AG10803 (cell line): ENCODE data around the gene PGBD1.
A peak's percentile ranks its signal among the peaks of the same experiment; 100 is the strongest.

Experiments used
- DNase-seq: peaks from one replicate; pipeline ENCODE4 v3.0.0; 2010; ENCODE audit warnings: low read depth
- H3K4me3 ChIP-seq: 2 replicates; pipeline ENCODE4 v1.5.1; 2011; ENCODE audit warnings: mild to moderate bottlenecking, low read length, control low read depth
- CTCF ChIP-seq: conservative IDR thresholded peaks from 2 replicates; pipeline ENCODE4 v1.5.1; 2011; ENCODE audit warnings: mild to moderate bottlenecking, low read length, control low read depth, inconsistent platforms

PGBD1 gene, protein sequence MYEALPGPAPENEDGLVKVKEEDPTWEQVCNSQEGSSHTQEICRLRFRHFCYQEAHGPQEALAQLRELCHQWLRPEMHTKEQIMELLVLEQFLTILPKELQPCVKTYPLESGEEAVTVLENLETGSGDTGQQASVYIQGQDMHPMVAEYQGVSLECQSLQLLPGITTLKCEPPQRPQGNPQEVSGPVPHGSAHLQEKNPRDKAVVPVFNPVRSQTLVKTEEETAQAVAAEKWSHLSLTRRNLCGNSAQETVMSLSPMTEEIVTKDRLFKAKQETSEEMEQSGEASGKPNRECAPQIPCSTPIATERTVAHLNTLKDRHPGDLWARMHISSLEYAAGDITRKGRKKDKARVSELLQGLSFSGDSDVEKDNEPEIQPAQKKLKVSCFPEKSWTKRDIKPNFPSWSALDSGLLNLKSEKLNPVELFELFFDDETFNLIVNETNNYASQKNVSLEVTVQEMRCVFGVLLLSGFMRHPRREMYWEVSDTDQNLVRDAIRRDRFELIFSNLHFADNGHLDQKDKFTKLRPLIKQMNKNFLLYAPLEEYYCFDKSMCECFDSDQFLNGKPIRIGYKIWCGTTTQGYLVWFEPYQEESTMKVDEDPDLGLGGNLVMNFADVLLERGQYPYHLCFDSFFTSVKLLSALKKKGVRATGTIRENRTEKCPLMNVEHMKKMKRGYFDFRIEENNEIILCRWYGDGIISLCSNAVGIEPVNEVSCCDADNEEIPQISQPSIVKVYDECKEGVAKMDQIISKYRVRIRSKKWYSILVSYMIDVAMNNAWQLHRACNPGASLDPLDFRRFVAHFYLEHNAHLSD

DNA sequence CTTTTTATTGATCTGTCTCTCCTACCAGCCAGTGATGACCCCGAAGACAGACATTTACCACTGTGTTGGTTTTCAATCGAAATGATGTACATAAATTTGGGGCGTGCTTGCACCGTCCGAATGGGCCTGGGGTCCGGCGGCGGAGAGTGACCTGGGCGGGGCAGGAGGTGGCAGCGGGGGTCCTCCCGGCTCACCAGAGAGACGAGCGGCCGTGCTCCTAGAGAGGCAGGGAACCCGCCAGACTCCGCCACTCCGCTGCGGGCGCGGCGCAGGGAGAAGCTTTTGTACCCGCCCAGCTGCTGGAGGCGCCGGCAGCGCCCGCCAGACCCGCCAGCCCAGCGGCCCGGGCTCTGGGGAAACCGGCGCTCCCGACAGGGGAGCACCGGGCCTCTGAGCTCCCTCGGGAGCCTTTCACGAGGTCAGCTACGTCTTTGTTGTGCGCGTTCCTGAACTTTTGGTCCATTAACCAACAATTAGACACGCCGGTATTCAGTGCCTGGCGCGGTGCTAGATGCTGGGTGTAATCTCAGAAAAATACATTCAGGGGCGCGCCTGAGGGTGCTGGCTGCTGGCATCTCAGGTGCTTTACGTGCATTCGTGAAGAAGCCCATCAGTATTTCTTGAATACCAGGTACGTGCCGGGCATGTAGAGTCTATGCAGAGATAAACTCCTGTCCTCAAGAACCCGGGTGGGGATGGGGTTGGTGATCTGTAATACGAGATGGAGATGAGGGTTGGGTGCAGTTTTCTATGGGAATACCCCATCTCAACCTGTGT lies at the start of gene PGBD1:
Gene PGBD1, plus strand, starts transcription at position 285 of the 777 bp plus-strand sequence. CDS start 2,242 bp downstream, outside the sequence.
- peak within 1 kb of the TSS; percentile 65 for H3K4me3 ChIP-seq
- peak; percentile 80 for DNase-seq
- no peak for TF ChIP-seq CTCF

DNA sequence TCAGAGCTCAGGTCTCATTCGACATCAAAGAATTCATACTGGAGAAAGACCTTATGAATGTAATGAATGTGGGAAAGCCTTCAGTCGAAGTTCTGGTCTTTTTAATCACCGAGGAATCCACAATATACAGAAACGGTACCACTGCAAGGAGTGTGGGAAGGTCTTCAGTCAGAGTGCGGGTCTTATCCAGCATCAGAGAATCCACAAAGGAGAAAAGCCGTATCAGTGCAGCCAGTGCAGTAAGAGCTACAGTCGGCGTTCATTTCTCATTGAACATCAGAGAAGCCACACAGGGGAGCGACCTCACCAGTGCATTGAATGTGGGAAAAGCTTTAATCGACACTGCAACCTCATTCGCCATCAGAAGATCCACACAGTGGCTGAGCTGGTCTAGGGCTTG lies 48.6 kb upstream of the PGBD1 start:
- H3K4me3 ChIP-seq, result no peak overlapping the region

DNA sequence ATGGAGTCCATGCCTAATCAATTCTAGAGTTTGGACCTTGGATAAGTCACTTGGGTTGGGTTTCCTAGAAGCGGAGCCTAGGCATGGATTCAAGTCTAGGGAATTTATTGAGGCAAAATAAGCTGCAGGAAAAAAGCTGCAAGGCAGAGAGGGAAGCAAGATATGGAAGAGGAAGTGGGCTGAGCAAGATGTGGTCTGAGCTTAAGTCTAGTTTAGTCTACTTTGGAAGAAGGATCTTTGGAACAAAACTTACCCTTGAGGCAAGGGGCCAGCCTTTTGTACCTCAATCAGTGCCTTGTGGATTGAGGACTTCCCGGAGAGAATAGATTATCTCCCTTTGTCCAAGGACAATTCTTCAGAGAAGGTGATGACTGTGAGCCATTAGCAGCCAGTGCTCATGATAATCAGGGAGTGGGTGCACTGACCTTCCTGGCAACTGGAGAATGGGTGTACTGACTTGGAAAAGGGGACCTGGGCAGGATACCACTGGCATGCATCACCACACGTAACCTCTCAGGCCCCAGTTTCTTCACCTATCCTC lies 45.4 kb upstream of the PGBD1 start:
- no peak for TF ChIP-seq CTCF
- no peak for DNase-seq
- no peak overlapping the region for H3K4me3 ChIP-seq

More for the DNA sequence above, 48.6 kb upstream of the PGBD1 start:
- TF ChIP-seq CTCF, result no peak
- DNase-seq, result no peak

DNA sequence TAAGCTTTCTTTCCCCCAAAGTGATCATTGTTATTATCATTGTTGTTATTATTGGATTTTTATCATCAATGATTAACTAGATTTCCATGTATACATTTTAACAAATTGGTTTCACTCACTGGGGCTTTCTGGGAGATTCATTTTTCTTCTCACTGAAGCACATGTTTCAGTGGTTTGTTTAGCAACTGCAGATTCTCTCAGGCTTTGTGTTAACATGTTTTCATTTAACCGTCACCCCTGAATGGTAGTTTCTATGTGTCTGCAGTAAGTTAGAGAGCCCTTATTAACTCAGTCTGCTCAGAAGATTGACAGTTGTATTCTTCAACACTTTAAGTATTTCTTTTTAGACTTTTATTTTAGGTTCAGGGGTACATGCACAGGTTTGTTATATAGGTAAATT lies 41.7 kb upstream of the PGBD1 start:
- no peak for DNase-seq
- TF ChIP-seq CTCF, result no peak
- no peak overlapping the region for H3K4me3 ChIP-seq

GRCh38 chr6:28240471-28240870 lies 40.9 kb upstream of the PGBD1 start:
- no peak for TF ChIP-seq CTCF
- no peak overlapping the region for H3K4me3 ChIP-seq
- peak; percentile 10 for DNase-seq

DNA sequence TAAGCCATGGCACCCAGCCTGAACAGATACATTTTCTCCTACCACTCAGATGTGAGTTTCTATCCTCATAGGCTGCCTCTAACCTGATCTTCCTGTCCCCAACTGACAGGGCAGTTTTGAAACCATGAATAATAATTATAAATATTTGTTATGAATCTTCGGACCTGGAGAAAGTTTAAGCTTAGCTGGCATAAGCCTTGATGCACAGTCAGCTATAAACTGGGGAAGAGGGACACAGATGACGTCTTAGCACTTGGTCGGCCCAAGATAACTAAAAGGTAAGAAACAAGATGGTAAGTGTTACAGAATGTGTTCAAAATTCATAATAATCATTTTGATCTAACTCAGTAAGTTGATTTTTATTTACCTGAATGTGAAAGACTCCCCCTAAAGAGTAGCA lies 37.4 kb upstream of the PGBD1 start:
- TF ChIP-seq CTCF, result no peak
- DNase-seq, result no peak
- H3K4me3 ChIP-seq, result no peak overlapping the region
